HepG2 (cell line): ENCODE measurements around the gene GNAL. TPM values are rescaled to one million over a fixed set of nuclear protein-coding genes. Genes with fewer than 3 reads are reported as not detected.

ENCODE experiments used
- ATAC-seq: fragments of 200-7000 bp; cut with Tn5 transposase; 3 replicates; pipeline ENCODE4 v1.9.1; 2020; ENCODE audit warnings: mild to moderate bottlenecking, moderate library complexity
- BruUV-seq: library from RNA; stranded (reverse); fragments of 400-500 nt; replicated peaks from 2 replicates; lab custom pipeline; 2021; lab: Mats Ljungman, UMichigan
- CTCF ChIA-PET: fragments of 300-600 bp; formaldehyde crosslinking; extraction: SDS; loops from one replicate; lab custom pipeline; 2021; ENCODE audit warnings: low total read pairs, inconsistent platforms, low intra/inter-chr PET ratio; lab: Yijun Ruan, JAX
- POLR2A ChIA-PET: fragments of 350-600 bp; sonication (Branson Sonifier 250); formaldehyde crosslinking; loops from one replicate; lab custom pipeline; 2020; ENCODE audit warnings: antibody characterized with exemption, inconsistent platforms; lab: Yijun Ruan, JAX
- DNase-seq: peaks from one replicate; pipeline ENCODE4 v3.0.0-alpha.2; 2015; ENCODE audit warnings: low spot score
- FAIRE-seq: peaks from 3 replicates; lab custom pipeline; 2011; peaks lifted over from hg19 to GRCh38; lab: Jason Lieb, UNC
- H2AFZ ChIP-seq: one replicate; pipeline ENCODE4 v1.6.1; 2011; ENCODE audit warnings: low read length, inconsistent platforms
- H3K27ac ChIP-seq: fragments of 300-600 bp; 3 replicates; pipeline ENCODE4 v1.8.0; 2011; ENCODE audit warnings: mixed run types, mild to moderate bottlenecking, mixed read lengths, low read length, inconsistent platforms; ENCODE audit not compliant: insufficient read depth; ENCODE audit errors: extremely low read length
- H3K27me3 ChIP-seq, 2 experiments: fragments of 200-600 bp in 1 of 2; 2 replicates in 1 of 2; 3 replicates in 1 of 2; pipeline versions ENCODE4 v1.6.0 to v1.8.0; 2011; ENCODE audit warnings: low read length in 2 of 2, mild to moderate bottlenecking in 2 of 2, moderate library complexity in 2 of 2, inconsistent platforms in 1 of 2; ENCODE audit not compliant: insufficient read depth in 2 of 2, control insufficient read depth in 1 of 2
- H3K36me3 ChIP-seq, 2 experiments: fragments of 200-600 bp in 1 of 2; replicated peaks in 1 of 2; 2 replicates in 1 of 2; 3 replicates in 1 of 2; pipeline versions ENCODE4 v1.5.1 to v1.8.0; 2011; ENCODE audit warnings: low read length in 2 of 2, inconsistent platforms in 1 of 2; ENCODE audit not compliant: insufficient read depth in 2 of 2, control insufficient read depth in 1 of 2
- H3K4me1 ChIP-seq: 2 replicates; pipeline ENCODE4 v1.5.1; 2012; ENCODE audit warnings: low read length, inconsistent platforms; ENCODE audit not compliant: insufficient read depth
- H3K4me2 ChIP-seq: 2 replicates; pipeline ENCODE4 v1.6.0; 2011; ENCODE audit warnings: low read depth, low read length, inconsistent platforms
- H3K4me3 ChIP-seq, 3 experiments: fragments of 200-600 bp in 1 of 3; sonication (generic), shearing (Covaris generic) in 1 of 3; replicated peaks in 1 of 3; 2 replicates each; pipeline ENCODE4 v1.5.1; 2011 to 2016; ENCODE audit warnings: low read length in 3 of 3, inconsistent platforms in 2 of 3, low read depth in 2 of 3, mild to moderate bottlenecking in 2 of 3, control low read depth in 1 of 3, mixed read lengths in 1 of 3; ENCODE audit not compliant: insufficient read depth in 1 of 3
- H3K79me2 ChIP-seq: one replicate; pipeline ENCODE4 v1.6.1; 2011; ENCODE audit warnings: low read length, inconsistent platforms; ENCODE audit not compliant: insufficient read depth
- H3K9ac ChIP-seq: 2 replicates; pipeline ENCODE4 v1.6.0; 2011; ENCODE audit warnings: mild to moderate bottlenecking, low read depth, low read length, inconsistent platforms; ENCODE audit not compliant: insufficient read depth
- H3K9me3 ChIP-seq: 2 replicates; pipeline ENCODE4 v1.5.1; 2012; ENCODE audit warnings: mild to moderate bottlenecking, low read length
- H4K20me1 ChIP-seq: 2 replicates; pipeline ENCODE4 v1.6.0; 2011; ENCODE audit warnings: inconsistent platforms, mild to moderate bottlenecking, low read length, moderate library complexity; ENCODE audit not compliant: insufficient read depth
- CSRNP2 ChIP-seq: sonication (generic); formaldehyde crosslinking; conservative IDR thresholded peaks from 2 replicates; pipeline ENCODE4 v1.8.0; 2022; ENCODE audit warnings: low read depth, missing genetic modification reagents
- KLF15 ChIP-seq: sonication (generic); formaldehyde crosslinking; IDR thresholded peaks from 2 replicates; pipeline ENCODE4 v1.8.1; 2023; ENCODE audit warnings: borderline replicate concordance, mild to moderate bottlenecking, inconsistent platforms, missing genetic modification reagents, mixed read lengths
- LCORL ChIP-seq, 2 experiments: fragments of 450-650 bp in 1 of 2; sonication (generic) in 1 of 2; formaldehyde crosslinking in 1 of 2; IDR thresholded peaks; 2 replicates each; pipeline versions ENCODE4 v1.5.0 to v1.6.1; 2017 to 2020; ENCODE audit warnings: antibody characterized with exemption in 1 of 2, missing genetic modification reagents in 1 of 2
- MXD4 ChIP-seq: IDR thresholded peaks from 2 replicates; pipeline ENCODE4 v1.6.1; 2016; ENCODE audit warnings: mild to moderate bottlenecking, missing biosample characterization, missing genetic modification reagents
- TEAD2 ChIP-seq: sonication (generic); formaldehyde crosslinking; IDR thresholded peaks from 2 replicates; pipeline ENCODE4 v1.9.0; 2021; ENCODE audit warnings: missing genetic modification reagents
- U2AF1 ChIP-seq: fragments of 200-400 bp; formaldehyde crosslinking; optimal IDR thresholded peaks from 2 replicates; pipeline ENCODE3; 2017; ENCODE audit warnings: mild to moderate bottlenecking, low read depth, low read length
- U2AF2 ChIP-seq: fragments of 200-400 bp; formaldehyde crosslinking; IDR thresholded peaks from 2 replicates; pipeline ENCODE4 v1.6.1; 2017; ENCODE audit warnings: low read depth, mild to moderate bottlenecking, low read length
- ZBTB8A ChIP-seq: sonication (generic); formaldehyde crosslinking; IDR thresholded peaks from 2 replicates; pipeline ENCODE4 v1.4.0; 2020; ENCODE audit warnings: mild to moderate bottlenecking, low read depth, missing genetic modification reagents, borderline replicate concordance
- ZFP37 ChIP-seq: sonication (generic); formaldehyde crosslinking; IDR thresholded peaks from 2 replicates; pipeline ENCODE4 v1.4.0; 2020; ENCODE audit warnings: missing genetic modification reagents, borderline replicate concordance
- ZNF136 ChIP-seq: sonication (generic); formaldehyde crosslinking; IDR thresholded peaks from 2 replicates; pipeline ENCODE4 v1.8.1; 2022; ENCODE audit warnings: low read depth, mild to moderate bottlenecking, moderate library complexity, missing genetic modification reagents
- ZNF670 ChIP-seq: sonication (generic); formaldehyde crosslinking; IDR thresholded peaks from 2 replicates; pipeline ENCODE4 v1.8.0; 2022; ENCODE audit warnings: mild to moderate bottlenecking, missing genetic modification reagents, borderline replicate concordance
- ZNF75D ChIP-seq: sonication (generic); formaldehyde crosslinking; IDR thresholded peaks from 2 replicates; pipeline ENCODE4 v1.8.1; 2023; ENCODE audit warnings: missing genetic modification reagents, mild to moderate bottlenecking, borderline replicate concordance
- ZNF850 ChIP-seq: sonication (generic); formaldehyde crosslinking; conservative IDR thresholded peaks from 2 replicates; pipeline ENCODE4 v1.9.0; 2021; ENCODE audit warnings: mild to moderate bottlenecking, missing genetic modification reagents
- WGBS: methylation state at CpG from one replicate; pipeline ENCODE4 v1.1.6; 2017; ENCODE audit warnings: low lambda C conversion rate; 5-methylcytosine and 5-hydroxymethylcytosine counted together
- in situ Hi-C: cut with HindIII; loops from 2 replicates; pipeline ENCODE4 v1.10.0; 2017; ENCODE audit warnings: low pct_unique_long_range_greater_than_20kb; ENCODE audit not compliant: extremely low pct_ligation_motif_present
- intact Hi-C: fragments of 100-400 bp; cut with micrococcal nuclease; formaldehyde crosslinking; loops from one replicate; pipeline ENCODE4 v1.10.0; 2022; ENCODE audit not compliant: unreplicated experiment
- polyA plus RNA-seq, 8 experiments: library from polyadenylated mRNA; depleted of rRNA in 3 of 8; stranded (reverse) in 7 of 8; unstranded in 1 of 8; fragments of >200 nt; fragmentation: Illumina TruSeq in 4 of 8; extraction: Trizol in 4 of 8; gene quantifications; 2 replicates each; pipeline versions ENCODE4 v1.2.1 to v1.2.3, GENCODE V29; 2011 to 2016; ENCODE audit warnings: low read depth in 4 of 8, missing spikeins in 1 of 8, mixed read lengths in 1 of 8; ENCODE audit not compliant: insufficient read depth in 1 of 8
- total RNA-seq, 5 experiments: library from RNA; depleted of rRNA; stranded (reverse); fragments of >200 nt; fragmentation: Illumina TruSeq; extraction: Trizol; gene quantifications; 2 replicates each; pipeline ENCODE4 v1.2.3, GENCODE V29; 2016; ENCODE audit warnings: low read depth in 1 of 5
- TF ChIP-seq, protein P1 (sequence below): sonication (generic); formaldehyde crosslinking; IDR thresholded peaks from 2 replicates; pipeline ENCODE4 v1.5.0; 2020; ENCODE audit warnings: missing genetic modification reagents, mild to moderate bottlenecking, borderline replicate concordance
- TF ChIP-seq, protein P2 (sequence below): sonication (generic); formaldehyde crosslinking; IDR thresholded peaks from 2 replicates; pipeline ENCODE4 v1.4.0; 2020; ENCODE audit warnings: missing genetic modification reagents, mild to moderate bottlenecking, borderline replicate concordance
- TF ChIP-seq, protein P3 (sequence below): sonication (generic); IDR thresholded peaks from 2 replicates; pipeline ENCODE4 v1.6.1; 2016; ENCODE audit warnings: low read depth, borderline replicate concordance

The GNAL gene
- total and polyA plus RNA-seq, 2 of the 13 experiments (the other 11 are each of a cell fraction or from before 2014, with no cell fraction given) = 0.87 to 1.4 TPM

- TF ChIP-seq, protein P1, sequence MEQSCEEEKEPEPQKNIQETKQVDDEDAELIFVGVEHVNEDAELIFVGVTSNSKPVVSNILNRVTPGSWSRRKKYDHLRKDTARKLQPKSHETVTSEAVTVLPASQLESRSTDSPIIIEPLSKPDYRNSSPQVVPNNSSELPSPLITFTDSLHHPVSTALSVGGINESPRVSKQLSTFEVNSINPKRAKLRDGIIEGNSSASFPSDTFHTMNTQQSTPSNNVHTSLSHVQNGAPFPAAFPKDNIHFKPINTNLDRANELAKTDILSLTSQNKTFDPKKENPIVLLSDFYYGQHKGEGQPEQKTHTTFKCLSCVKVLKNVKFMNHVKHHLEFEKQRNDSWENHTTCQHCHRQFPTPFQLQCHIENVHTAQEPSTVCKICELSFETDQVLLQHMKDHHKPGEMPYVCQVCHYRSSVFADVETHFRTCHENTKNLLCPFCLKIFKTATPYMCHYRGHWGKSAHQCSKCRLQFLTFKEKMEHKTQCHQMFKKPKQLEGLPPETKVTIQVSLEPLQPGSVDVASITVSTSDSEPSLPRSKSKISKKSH = no peak
- no peak for TF ChIP-seq ZFP37 (CRISPR knock-in tag)
Measured at GRCh38 chr18:11871501-11871900, 182.4 kb downstream of the GNAL start (continued).

- ChIA-PET CTCF (interaction anchor here (2.0 to 2.7 kb wide), 2 partner anchors 46 to 140 kb away, joined by 14 read pairs; no protein-coding TSS in a partner anchor), POLR2A (interaction anchor here (1.4 kb wide), 1 partner anchor 11 kb away, joined by 5 read pairs; no protein-coding TSS in a partner anchor)
- Histone ChIP-seq H4K20me1 (no peaks in the 10 kb centered on the region), H2AFZ (no peak overlapping the region), H3K36me3 (no peaks in the 10 kb centered on the region), H3K79me2 (no peaks in the 10 kb centered on the region), H3K27me3 (no peaks in the 10 kb centered on the region), H3K4me1 (peaks cover 19% of the 10 kb centered on the region), H3K4me3 (peak overlapping the region in 1 of 3 experiments; percentile 10; a peak in 1 of 6 replicates), H3K27ac (no peak overlapping the region), H3K9me3 (no peaks in the 10 kb centered on the region), H3K4me2 (peak overlapping the region; percentile 39), H3K9ac (no peak overlapping the region)
- no TSS peak for BruUV-seq
- in situ Hi-C loops (loop anchor here (5.0 kb wide), 1 partner anchor 45 kb away; no protein-coding TSS in a partner anchor), intact Hi-C loops (loop anchor here (1.0 to 5.0 kb wide), 4 partner anchors 20 to 139 kb away; partner anchors contain the start of gene MPPE1)
- 13% methylated on average over 9 of the region's 13 CpGs for WGBS
- ATAC-seq (peak; percentile 98), DNase-seq (peak; percentile 71), FAIRE-seq (peak; percentile 92)
- no peak for TF ChIP-seq U2AF2
- TF ChIP-seq, protein P2, sequence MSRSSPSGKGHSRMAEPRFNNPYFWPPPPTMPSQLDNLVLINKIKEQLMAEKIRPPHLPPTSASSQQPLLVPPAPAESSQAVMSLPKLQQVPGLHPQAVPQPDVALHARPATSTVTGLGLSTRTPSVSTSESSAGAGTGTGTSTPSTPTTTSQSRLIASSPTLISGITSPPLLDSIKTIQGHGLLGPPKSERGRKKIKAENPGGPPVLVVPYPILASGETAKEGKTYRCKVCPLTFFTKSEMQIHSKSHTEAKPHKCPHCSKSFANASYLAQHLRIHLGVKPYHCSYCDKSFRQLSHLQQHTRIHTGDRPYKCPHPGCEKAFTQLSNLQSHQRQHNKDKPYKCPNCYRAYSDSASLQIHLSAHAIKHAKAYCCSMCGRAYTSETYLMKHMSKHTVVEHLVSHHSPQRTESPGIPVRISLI = no peak
- TF ChIP-seq KLF15 (CRISPR knock-in tag) = no peak
- no peak for TF ChIP-seq ZNF136 (CRISPR knock-in tag)
- TF ChIP-seq ZNF75D (CRISPR knock-in tag) = no peak
- no peak for TF ChIP-seq CSRNP2 (CRISPR knock-in tag)
- TF ChIP-seq LCORL (IDR thresholded peaks at IDR 0.05) = no peak
- TF ChIP-seq LCORL (CRISPR knock-in tag; IDR thresholded peaks at IDR 0.05) = peak; percentile 48; the same call in 1 of the 2 replicates
- TF ChIP-seq MXD4 (CRISPR knock-in tag) = no peak
- TF ChIP-seq TEAD2 (CRISPR knock-in tag) = no peak
- TF ChIP-seq, protein P3, sequence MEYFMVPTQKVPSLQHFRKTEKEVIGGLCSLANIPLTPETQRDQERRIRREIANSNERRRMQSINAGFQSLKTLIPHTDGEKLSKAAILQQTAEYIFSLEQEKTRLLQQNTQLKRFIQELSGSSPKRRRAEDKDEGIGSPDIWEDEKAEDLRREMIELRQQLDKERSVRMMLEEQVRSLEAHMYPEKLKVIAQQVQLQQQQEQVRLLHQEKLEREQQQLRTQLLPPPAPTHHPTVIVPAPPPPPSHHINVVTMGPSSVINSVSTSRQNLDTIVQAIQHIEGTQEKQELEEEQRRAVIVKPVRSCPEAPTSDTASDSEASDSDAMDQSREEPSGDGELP = no peak
- no peak for TF ChIP-seq ZNF850 (CRISPR knock-in tag)
- no peak for TF ChIP-seq ZNF670 (CRISPR knock-in tag)
- no peak for TF ChIP-seq ZBTB8A
- no peak for TF ChIP-seq U2AF1
Measured at GRCh38 chr18:11872479-11873136, 183.5 kb downstream of the GNAL start.
